OCI-LY1 (cell line): ENCODE data around the gene NUMB.

Source experiments
- CTCF ChIP-seq: fragments of 200-600 bp; sonication (generic), shearing (Covaris generic); IDR thresholded peaks from 2 replicates; pipeline ENCODE4 v1.5.1; 2017; ENCODE audit warnings: mild to moderate bottlenecking, antibody characterized with exemption, low read length, moderate library complexity, mixed read lengths
- EZH2 ChIP-seq: fragments of 200-600 bp; sonication (generic), shearing (Covaris generic); IDR thresholded peaks from 2 replicates; pipeline ENCODE4 v1.8.0; 2017; ENCODE audit warnings: borderline replicate concordance, mixed run types, mild to moderate bottlenecking, antibody characterized with exemption, low read length, moderate library complexity, mixed read lengths

- TF ChIP-seq CTCF (no peak), EZH2 (no peak)
Observed at GRCh38 chr14:73324533-73324932, 133.8 kb downstream of the NUMB start.
